GM12878 (cell line): ENCODE data around the gene UBA7. TPM values are rescaled to one million over a fixed set of nuclear protein-coding genes. Genes with fewer than 3 reads are reported as not detected.

Experiments
- ATAC-seq: fragments of 200-7000 bp; cut with Tn5 transposase; 3 replicates; pipeline ENCODE4 v1.9.1; 2020; ENCODE audit warnings: mild to moderate bottlenecking, moderate library complexity
- BruUV-seq: library from RNA; stranded (reverse); fragments of 400-500 nt; replicated peaks from 2 replicates; lab custom pipeline; 2021; lab: Mats Ljungman, UMichigan
- CTCF ChIA-PET: fragments of 300-600 bp; sonication (Branson Sonifier 250); formaldehyde crosslinking; extraction: SDS; loops from one replicate; lab custom pipeline; 2021; ENCODE audit warnings: inconsistent platforms; lab: Yijun Ruan, JAX
- POLR2A ChIA-PET: fragments of 350-600 bp; formaldehyde crosslinking; extraction: SDS; loops from one replicate; lab custom pipeline; 2021; ENCODE audit warnings: inconsistent platforms; lab: Charles Lee
- RAD21 ChIA-PET: fragments of 300-600 bp; sonication (Branson Sonifier 250); formaldehyde crosslinking; loops from one replicate; lab custom pipeline; 2023; ENCODE audit warnings: antibody characterized with exemption; ENCODE audit not compliant: unreplicated experiment; lab: Charles Lee
- SMC1A ChIA-PET: fragments of 300-600 bp; sonication (Branson Sonifier 250); formaldehyde crosslinking; loops from one replicate; lab custom pipeline; 2023; ENCODE audit not compliant: unreplicated experiment, uncharacterized antibody; lab: Charles Lee
- DNase-seq: peaks from one replicate; pipeline ENCODE4 v3.0.0-alpha.2; 2011; ENCODE audit warnings: low read depth, low spot score
- FAIRE-seq: peaks from 3 replicates; lab custom pipeline; 2011; peaks lifted over from hg19 to GRCh38; lab: Jason Lieb, UNC
- H2AFZ ChIP-seq: 2 replicates; pipeline ENCODE4 v1.6.0; 2011; ENCODE audit warnings: low read depth, low read length, control low read depth; ENCODE audit not compliant: control insufficient read depth
- H3K27ac ChIP-seq: 2 replicates; pipeline ENCODE4 v1.5.1; 2011; ENCODE audit warnings: control low read depth; ENCODE audit not compliant: control insufficient read depth, insufficient read depth
- H3K27me3 ChIP-seq, 2 experiments: replicated peaks in 1 of 2; 2 replicates each; pipeline versions ENCODE4 v1.6.0 to v1.6.1; 2011; ENCODE audit warnings: low read length in 1 of 2; ENCODE audit not compliant: control insufficient read depth in 2 of 2, insufficient read depth in 2 of 2
- H3K36me3 ChIP-seq, 2 experiments: 2 replicates each; pipeline ENCODE4 v1.5.1; 2011; ENCODE audit warnings: low read length in 1 of 2; ENCODE audit not compliant: control insufficient read depth in 2 of 2, insufficient read depth in 2 of 2
- H3K4me1 ChIP-seq: 2 replicates; pipeline ENCODE4 v1.6.1; 2011; ENCODE audit warnings: mild to moderate bottlenecking, low read length, moderate library complexity, mixed read lengths; ENCODE audit not compliant: control insufficient read depth, insufficient read depth
- H3K4me2 ChIP-seq: 2 replicates; pipeline ENCODE4 v1.6.0; 2011; ENCODE audit warnings: control low read depth; ENCODE audit not compliant: control insufficient read depth, insufficient read depth
- H3K4me3 ChIP-seq: fragments of 200-600 bp; sonication (generic); 2 replicates; pipeline ENCODE4 v1.5.1; 2016
- H3K79me2 ChIP-seq: 2 replicates; pipeline ENCODE4 v1.6.0; 2011; ENCODE audit warnings: low read length; ENCODE audit not compliant: control insufficient read depth, insufficient read depth
- H3K9ac ChIP-seq: 2 replicates; pipeline ENCODE4 v1.8.0; 2011; ENCODE audit warnings: low read length, control low read depth, mixed read lengths; ENCODE audit not compliant: control insufficient read depth, insufficient read depth
- H3K9me3 ChIP-seq: replicated peaks from 3 replicates; pipeline ENCODE4 v1.5.1; 2011; ENCODE audit warnings: mild to moderate bottlenecking, low read length; ENCODE audit not compliant: control insufficient read depth, insufficient read depth
- H4K20me1 ChIP-seq: 2 replicates; pipeline ENCODE4 v1.6.0; 2011; ENCODE audit not compliant: control insufficient read depth, insufficient read depth
- ASH2L ChIP-seq: fragments of 300-600, 200-600 bp; sonication (generic); IDR thresholded peaks from 2 replicates; pipeline ENCODE4 v1.6.1; 2017; ENCODE audit warnings: low read depth, mild to moderate bottlenecking, borderline replicate concordance
- BCLAF1 ChIP-seq: fragments of 450-650 bp; IDR thresholded peaks from 2 replicates; pipeline ENCODE4 v1.6.1; 2017; ENCODE audit warnings: antibody characterized with exemption, mild to moderate bottlenecking, moderate library complexity
- BMI1 ChIP-seq: fragments of 450-650 bp; IDR thresholded peaks from 2 replicates; pipeline ENCODE4 v1.6.1; 2016; ENCODE audit warnings: mild to moderate bottlenecking, moderate library complexity, borderline replicate concordance
- CEBPB ChIP-seq, 2 experiments: fragments of 150-350 bp in 1 of 2; IDR thresholded peaks; 2 replicates each; pipeline ENCODE4 v1.6.1; 2012 to 2014; ENCODE audit warnings: low read depth in 2 of 2, low read length in 2 of 2, borderline replicate concordance in 1 of 2, inconsistent platforms in 1 of 2
- EED ChIP-seq: sonication (generic); IDR thresholded peaks from 2 replicates; pipeline ENCODE4 v1.6.1; 2016; ENCODE audit warnings: antibody characterized with exemption, low read depth
- MXI1 ChIP-seq: fragments of 150-350 bp; IDR thresholded peaks from 2 replicates; pipeline ENCODE4 v1.6.1; 2011; ENCODE audit warnings: low read depth, mild to moderate bottlenecking, inconsistent platforms, low read length, improper control_type of control experiment
- NR2C2 ChIP-seq: IDR thresholded peaks from 2 replicates; pipeline ENCODE4 v1.6.1; 2011; ENCODE audit warnings: borderline replicate concordance, low read depth; ENCODE audit not compliant: control insufficient read depth, insufficient read length
- PAX5 ChIP-seq: IDR thresholded peaks from 2 replicates; pipeline ENCODE4 v1.6.1; 2011; ENCODE audit warnings: low read depth, low read length, borderline replicate concordance
- RUNX3 ChIP-seq: IDR thresholded peaks from 2 replicates; pipeline ENCODE4 v1.6.1; 2012; ENCODE audit warnings: low read length, inconsistent platforms
- TARDBP ChIP-seq: IDR thresholded peaks from 2 replicates; pipeline ENCODE4 v1.6.1; 2016; ENCODE audit warnings: borderline replicate concordance
- USF1 ChIP-seq: IDR thresholded peaks from 2 replicates; pipeline ENCODE4 v1.6.1; 2011; ENCODE audit warnings: borderline replicate concordance, low read depth, mild to moderate bottlenecking, moderate library complexity, mixed read lengths, low read length; ENCODE audit not compliant: insufficient read depth; ENCODE audit errors: extremely low read length
- WGBS: methylation state at CpG from one replicate; pipeline ENCODE4 v1.1.6; 2016; ENCODE audit warnings: low lambda C conversion rate; ENCODE audit not compliant: insufficient replicate concordance, insufficient coverage; ENCODE audit errors: missing lambda C conversion rate; 5-methylcytosine and 5-hydroxymethylcytosine counted together
- in situ Hi-C: fragments of 300-500 bp; cut with MboI; formaldehyde crosslinking; loops from 9 replicates; pipeline ENCODE4 v1.14.3; 2018; ENCODE audit warnings: mixed read lengths
- intact Hi-C: fragments of 100-400 bp; cut with micrococcal nuclease; formaldehyde crosslinking; loops from one replicate; pipeline ENCODE4 v1.14.2; 2022; ENCODE audit not compliant: unreplicated experiment
- polyA plus RNA-seq, 11 experiments: library from polyadenylated mRNA; depleted of rRNA in 4 of 11; unstranded in 6 of 11; stranded (reverse) in 5 of 11; fragments of >200 nt; fragmentation: Nextera tagmentation in 4 of 11; fragmentation: Illumina TruSeq in 1 of 11; extraction: Ambion mirVana in 4 of 11; extraction: Trizol in 1 of 11; gene quantifications; 1 replicate in 1 of 11; 2 replicates in 10 of 11; pipeline versions ENCODE4 v1.2.1 to v1.2.3, GENCODE V29; 2011 to 2016; ENCODE audit warnings: inconsistent platforms in 2 of 11, missing spikeins in 2 of 11, low read depth in 1 of 11
- total RNA-seq, 4 experiments: library from RNA; depleted of rRNA in 3 of 4; stranded (reverse); fragments of >200 nt in 3 of 4; fragmentation: Illumina TruSeq in 1 of 4; extraction: Trizol in 1 of 4; gene quantifications; 2 replicates each; pipeline versions ENCODE4 v1.2.1 to v1.2.3, GENCODE V29; 2013 to 2021
- TF ChIP-seq, protein P1 (sequence below): fragments of 150-350 bp; IDR thresholded peaks from 2 replicates; pipeline ENCODE4 v1.6.1; 2014; ENCODE audit warnings: mild to moderate bottlenecking, low read depth, low read length
- TF ChIP-seq, protein P2 (sequence below): fragments of 450-650 bp; IDR thresholded peaks from 2 replicates; pipeline ENCODE4 v1.6.1; 2017; ENCODE audit warnings: mild to moderate bottlenecking, moderate library complexity

UBA7 gene
- total and polyA plus RNA-seq, 10 of the 15 experiments (the other 5 are each of a cell fraction or from before 2014, with no cell fraction given), result 11.8 to 116 (median 46.7) TPM

- FAIRE-seq, result no peak
- RAD21 ChIA-PET, result interaction anchor here (1.1 to 1.9 kb wide), 2 partner anchors 13 to 42 kb away, joined by 3 to 6 read pairs; partner anchors contain the start of gene INKA1
- WGBS, result 82% methylated on average over 5 of the region's 5 CpGs
- no peak for TF ChIP-seq USF1
- TF ChIP-seq PAX5, result no peak
- no peak for TF ChIP-seq BCLAF1
- TF ChIP-seq TARDBP, result no peak
- no peak for TF ChIP-seq CEBPB (IDR thresholded peaks at IDR 0.05; ENCODE audit: borderline replicate concordance in 1 of 2, low read depth in 2 of 2, low read length in 2 of 2)
- TF ChIP-seq, protein P1, sequence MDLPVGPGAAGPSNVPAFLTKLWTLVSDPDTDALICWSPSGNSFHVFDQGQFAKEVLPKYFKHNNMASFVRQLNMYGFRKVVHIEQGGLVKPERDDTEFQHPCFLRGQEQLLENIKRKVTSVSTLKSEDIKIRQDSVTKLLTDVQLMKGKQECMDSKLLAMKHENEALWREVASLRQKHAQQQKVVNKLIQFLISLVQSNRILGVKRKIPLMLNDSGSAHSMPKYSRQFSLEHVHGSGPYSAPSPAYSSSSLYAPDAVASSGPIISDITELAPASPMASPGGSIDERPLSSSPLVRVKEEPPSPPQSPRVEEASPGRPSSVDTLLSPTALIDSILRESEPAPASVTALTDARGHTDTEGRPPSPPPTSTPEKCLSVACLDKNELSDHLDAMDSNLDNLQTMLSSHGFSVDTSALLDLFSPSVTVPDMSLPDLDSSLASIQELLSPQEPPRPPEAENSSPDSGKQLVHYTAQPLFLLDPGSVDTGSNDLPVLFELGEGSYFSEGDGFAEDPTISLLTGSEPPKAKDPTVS, result no peak
- TF ChIP-seq BMI1, result no peak
- TF ChIP-seq, protein P2, sequence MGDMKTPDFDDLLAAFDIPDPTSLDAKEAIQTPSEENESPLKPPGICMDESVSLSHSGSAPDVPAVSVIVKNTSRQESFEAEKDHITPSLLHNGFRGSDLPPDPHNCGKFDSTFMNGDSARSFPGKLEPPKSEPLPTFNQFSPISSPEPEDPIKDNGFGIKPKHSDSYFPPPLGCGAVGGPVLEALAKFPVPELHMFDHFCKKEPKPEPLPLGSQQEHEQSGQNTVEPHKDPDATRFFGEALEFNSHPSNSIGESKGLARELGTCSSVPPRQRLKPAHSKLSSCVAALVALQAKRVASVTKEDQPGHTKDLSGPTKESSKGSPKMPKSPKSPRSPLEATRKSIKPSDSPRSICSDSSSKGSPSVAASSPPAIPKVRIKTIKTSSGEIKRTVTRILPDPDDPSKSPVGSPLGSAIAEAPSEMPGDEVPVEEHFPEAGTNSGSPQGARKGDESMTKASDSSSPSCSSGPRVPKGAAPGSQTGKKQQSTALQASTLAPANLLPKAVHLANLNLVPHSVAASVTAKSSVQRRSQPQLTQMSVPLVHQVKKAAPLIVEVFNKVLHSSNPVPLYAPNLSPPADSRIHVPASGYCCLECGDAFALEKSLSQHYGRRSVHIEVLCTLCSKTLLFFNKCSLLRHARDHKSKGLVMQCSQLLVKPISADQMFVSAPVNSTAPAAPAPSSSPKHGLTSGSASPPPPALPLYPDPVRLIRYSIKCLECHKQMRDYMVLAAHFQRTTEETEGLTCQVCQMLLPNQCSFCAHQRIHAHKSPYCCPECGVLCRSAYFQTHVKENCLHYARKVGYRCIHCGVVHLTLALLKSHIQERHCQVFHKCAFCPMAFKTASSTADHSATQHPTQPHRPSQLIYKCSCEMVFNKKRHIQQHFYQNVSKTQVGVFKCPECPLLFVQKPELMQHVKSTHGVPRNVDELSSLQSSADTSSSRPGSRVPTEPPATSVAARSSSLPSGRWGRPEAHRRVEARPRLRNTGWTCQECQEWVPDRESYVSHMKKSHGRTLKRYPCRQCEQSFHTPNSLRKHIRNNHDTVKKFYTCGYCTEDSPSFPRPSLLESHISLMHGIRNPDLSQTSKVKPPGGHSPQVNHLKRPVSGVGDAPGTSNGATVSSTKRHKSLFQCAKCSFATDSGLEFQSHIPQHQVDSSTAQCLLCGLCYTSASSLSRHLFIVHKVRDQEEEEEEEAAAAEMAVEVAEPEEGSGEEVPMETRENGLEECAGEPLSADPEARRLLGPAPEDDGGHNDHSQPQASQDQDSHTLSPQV, result no peak
- TF ChIP-seq ASH2L, result no peak
- TF ChIP-seq RUNX3, result no peak
- TF ChIP-seq NR2C2, result no peak
- TF ChIP-seq MXI1, result no peak
- TF ChIP-seq EED, result no peak
Observed at GRCh38 chr3:49844464-49845183, 30.9 kb upstream of the UBA7 start.

More at GRCh38 chr3:49844464-49845183, 30.9 kb upstream of the UBA7 start:
- ChIA-PET SMC1A (interaction anchor here (0.6 to 1.3 kb wide), 5 partner anchors 13 to 42 kb away, joined by 3 to 6 read pairs (median 3); no protein-coding TSS in a partner anchor), CTCF (interaction anchor here (0.7 to 2.8 kb wide), 6 partner anchors 11 to 1311 kb away, joined by 3 to 23 read pairs (median 3); partner anchors contain the start of gene INKA1), POLR2A (interaction anchor here (0.6 kb wide), 1 partner anchor 110 kb away, joined by 6 read pairs; no protein-coding TSS in a partner anchor)
- peaks cover 13 to 15% of the 10 kb centered on the region in 2 experiments; a peak in 3 of 4 replicates for H3K36me3 ChIP-seq
- H3K4me1 ChIP-seq, result no peaks in the 10 kb centered on the region
- no peak overlapping the region for H2AFZ ChIP-seq
- DNase-seq (no peak), ATAC-seq (no peak)
- no peaks in the 10 kb centered on the region for H3K79me2 ChIP-seq
- H3K27me3 ChIP-seq, result no peaks in the 10 kb centered on the region
- no TSS peak for BruUV-seq
- H3K27ac ChIP-seq, result no peak overlapping the region
- intact Hi-C loops, result no loop called here
- no peak overlapping the region for H3K4me3 ChIP-seq
- H4K20me1 ChIP-seq, result no peaks in the 10 kb centered on the region
- H3K9me3 ChIP-seq, result no peaks in the 10 kb centered on the region
- H3K9ac ChIP-seq, result no peak overlapping the region
- no peak overlapping the region for H3K4me2 ChIP-seq
- in situ Hi-C loops, result no loop called here
